ENCODE data around the gene DMD.

- no peak for TF ChIP-seq CTCF (conservative IDR thresholded peaks at IDR 0.05 in 1 of 2, IDR thresholded peaks at IDR 0.05 in 1 of 2; ENCODE audit: low read depth in 1 of 2, low read length in 2 of 2)
- TF ChIP-seq EZH2 (IDR thresholded peaks at IDR 0.05; ENCODE audit: low read length, missing control alignments) = no peak
These were observed 2042.8 kb downstream of the DMD start for GRCh38 chrX:31168551-31168950.
